Daoy (cell line): ENCODE results near the gene DNAJC17. TPM values are rescaled to one million over a fixed set of nuclear protein-coding genes. Genes with fewer than 3 reads are reported as not detected.
A peak's percentile ranks its signal among the peaks of the same experiment; 100 is the strongest.

Experiments
- DNase-seq: peaks from one replicate; pipeline ENCODE4 v3.0.0-alpha.2; 2015; ENCODE audit warnings: low read depth
- total RNA-seq: library from RNA; depleted of rRNA; stranded (reverse); fragments of >200 nt; shearing (Covaris generic); gene quantifications from 2 replicates; pipeline ENCODE4 v1.2.3, GENCODE V29; 2014; rRNA removed

DNAJC17 gene, protein sequence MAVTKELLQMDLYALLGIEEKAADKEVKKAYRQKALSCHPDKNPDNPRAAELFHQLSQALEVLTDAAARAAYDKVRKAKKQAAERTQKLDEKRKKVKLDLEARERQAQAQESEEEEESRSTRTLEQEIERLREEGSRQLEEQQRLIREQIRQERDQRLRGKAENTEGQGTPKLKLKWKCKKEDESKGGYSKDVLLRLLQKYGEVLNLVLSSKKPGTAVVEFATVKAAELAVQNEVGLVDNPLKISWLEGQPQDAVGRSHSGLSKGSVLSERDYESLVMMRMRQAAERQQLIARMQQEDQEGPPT
- 30.2 and 34.9 TPM in 2 replicates for total RNA-seq

GRCh38 chr15:40807028-40807887 lies at the start of gene DNAJC17, which contains the start of gene ZFYVE19:
TSS of gene DNAJC17 (minus strand) at chr15:40807473. CDS start at chr15:40807446, 27 bp downstream.
TSS of gene ZFYVE19 (plus strand) at chr15:40807089. CDS start at chr15:40807590, 501 bp downstream.
- DNase-seq, result peak; percentile 98

DNA sequence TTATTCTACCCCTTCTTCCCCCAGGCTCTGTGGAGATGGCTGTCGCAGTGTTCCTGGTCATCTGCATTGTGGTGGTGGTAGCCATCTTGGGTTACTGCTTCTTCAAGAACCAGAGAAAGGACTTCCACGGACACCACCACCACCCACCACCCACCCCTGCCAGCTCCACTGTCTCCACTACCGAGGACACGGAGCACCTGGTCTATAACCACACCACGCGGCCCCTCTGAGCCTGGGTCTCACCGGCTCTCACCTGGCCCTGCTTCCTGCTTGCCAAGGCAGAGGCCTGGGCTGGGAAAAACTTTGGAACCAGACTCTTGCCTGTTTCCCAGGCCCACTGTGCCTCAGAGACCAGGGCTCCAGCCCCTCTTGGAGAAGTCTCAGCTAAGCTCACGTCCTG lies 49.5 kb upstream of the DNAJC17 start:
- DNase-seq, result no peak

DNA sequence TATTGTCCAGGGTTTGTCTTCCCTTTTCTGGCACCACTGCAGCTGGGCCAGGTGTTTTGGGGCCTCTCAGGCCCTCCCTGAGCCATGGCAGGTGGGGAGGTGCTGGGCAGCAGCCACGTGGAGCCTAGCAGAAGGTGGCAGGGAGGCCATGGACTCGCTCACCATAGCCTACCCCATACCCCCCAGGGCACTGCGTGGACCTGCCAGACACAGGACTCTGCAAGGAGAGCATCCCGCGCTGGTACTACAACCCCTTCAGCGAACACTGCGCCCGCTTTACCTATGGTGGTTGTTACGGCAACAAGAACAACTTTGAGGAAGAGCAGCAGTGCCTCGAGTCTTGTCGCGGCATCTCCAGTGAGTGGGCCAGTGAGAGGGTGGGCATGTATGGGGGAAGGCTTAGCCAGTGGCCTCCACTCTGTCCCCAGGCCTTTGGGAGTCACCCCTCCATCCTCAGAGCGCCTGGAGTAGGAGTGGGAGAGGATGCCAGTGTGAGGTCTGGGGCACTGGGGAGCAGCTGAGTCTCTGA lies 48.5 kb upstream of the DNAJC17 start:
- no peak for DNase-seq

DNA sequence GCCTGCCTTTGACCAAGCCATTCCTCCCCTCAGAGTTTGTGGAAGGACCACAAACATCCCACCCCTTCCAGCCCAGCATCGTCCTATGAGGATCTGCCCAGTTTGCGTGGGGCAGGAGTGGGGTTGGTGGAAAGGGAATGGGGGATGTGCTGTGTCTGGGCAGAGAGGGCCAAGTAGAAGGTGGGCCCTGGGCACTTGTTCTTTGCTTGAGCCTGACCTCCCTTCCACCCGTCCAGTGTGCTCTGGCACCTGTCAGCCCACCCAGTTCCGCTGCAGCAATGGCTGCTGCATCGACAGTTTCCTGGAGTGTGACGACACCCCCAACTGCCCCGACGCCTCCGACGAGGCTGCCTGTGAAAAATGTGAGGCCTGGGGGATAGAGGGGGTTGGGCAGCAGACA lies 46.9 kb upstream of the DNAJC17 start:
- DNase-seq, result no peak

GRCh38 chr15:40853241-40853890 lies 46.1 kb upstream of the DNAJC17 start:
- DNase-seq, result no peak

DNA sequence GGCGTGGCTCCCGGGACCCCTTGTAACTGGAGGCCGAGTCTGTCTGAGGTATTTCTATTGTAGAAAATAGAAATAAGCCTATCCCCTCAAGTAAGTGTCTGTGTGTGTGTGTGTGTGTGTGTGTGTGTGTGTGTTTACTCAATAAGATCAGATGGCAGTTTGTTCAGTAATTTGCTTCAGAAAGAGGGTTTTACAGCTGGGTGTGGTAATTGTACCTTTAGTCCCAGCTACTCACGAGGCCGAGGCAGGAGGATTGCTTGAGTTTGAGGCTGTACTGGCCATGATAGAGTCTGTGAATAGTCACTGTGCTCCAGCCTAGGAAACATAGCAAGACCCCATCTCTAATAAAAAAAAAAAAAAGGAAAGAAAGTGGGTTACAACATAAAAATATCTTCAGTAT lies 45.3 kb upstream of the DNAJC17 start:
- no peak for DNase-seq

DNA sequence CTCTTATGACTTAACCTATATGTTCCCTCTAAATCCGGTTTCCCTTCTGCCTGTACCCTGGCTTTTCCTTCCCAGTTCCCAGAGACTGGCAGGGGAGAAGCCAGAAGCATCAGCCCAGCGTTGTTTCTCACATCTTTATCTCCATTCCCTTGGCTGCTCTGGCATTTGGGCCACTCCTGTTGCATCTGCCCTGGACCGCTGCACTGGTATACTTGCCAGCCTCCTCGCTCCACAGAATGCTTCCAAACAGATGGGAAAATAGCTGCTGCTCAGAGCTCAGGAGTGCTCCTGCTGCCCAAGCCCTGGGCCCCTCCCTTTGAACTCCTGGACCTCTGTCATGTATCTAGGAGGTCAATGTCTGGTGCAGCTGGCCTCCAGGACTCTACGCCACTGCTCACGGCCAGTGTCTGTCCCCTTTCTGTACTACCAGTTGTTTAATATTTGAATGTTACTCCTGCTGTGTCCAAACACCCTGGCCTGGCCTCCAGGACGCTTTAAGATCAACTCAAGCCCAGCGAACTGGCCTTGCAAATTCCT lies 43.4 kb upstream of the DNAJC17 start:
- DNase-seq, result no peak

GRCh38 chr15:40847223-40847961 lies 40.1 kb upstream of the DNAJC17 start:
- peak; percentile 58 for DNase-seq

DNA sequence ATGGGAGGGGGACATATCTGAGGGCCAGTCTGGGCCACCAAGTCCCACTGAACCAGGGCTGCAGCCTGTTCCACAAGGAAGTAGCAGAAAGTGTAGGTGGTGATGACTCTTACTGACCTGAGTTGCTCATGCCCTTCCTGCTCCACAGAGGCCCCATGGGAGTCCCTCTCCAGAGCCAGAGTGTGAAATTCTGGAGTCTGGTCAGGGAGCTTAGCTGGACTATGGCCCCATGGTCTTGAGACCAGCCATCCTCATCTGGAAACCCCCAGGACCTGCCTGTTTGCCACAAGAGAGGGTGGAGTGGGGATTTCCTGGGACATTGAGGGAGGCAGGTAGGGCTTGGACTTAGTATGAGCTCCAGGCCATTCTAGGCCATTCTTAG lies 39.6 kb upstream of the DNAJC17 start:
- no peak for DNase-seq

DNA sequence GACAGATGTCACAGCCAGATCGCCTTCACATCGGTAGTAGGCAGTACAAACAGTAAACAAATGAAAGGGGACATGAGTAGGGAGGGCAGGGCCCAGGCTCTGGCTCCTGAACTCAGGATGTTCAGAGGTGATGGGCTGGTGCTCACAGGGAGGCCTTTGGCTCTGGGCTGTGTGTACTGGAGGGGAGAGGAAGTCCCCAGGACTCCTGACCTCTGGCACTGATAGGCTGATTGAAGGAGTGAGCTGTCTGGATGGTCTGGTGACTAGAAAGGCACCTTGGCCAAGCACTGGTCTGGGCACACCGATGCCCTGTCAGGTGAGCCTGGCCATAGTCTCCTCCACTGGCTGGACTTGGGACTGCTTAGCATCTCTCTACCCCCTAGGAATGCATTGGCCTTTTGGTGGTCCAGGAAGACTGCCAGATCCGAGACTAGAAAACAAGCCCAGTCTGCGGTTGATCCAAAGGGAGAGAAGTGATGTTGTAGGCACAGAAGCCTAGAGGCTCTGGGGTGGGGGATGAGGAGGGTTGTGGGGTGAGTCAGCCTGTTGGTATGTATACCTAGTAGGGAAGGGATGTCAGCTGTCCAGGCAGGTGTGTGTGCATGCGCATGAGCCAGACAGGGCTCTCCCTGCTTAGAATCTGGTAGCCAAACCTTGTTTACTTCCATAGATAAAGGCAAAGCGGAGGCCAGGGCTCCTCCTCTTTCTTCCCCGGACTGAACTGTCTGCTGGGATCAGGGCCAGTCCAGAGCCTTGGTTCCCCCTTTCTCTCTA lies 38.4 kb upstream of the DNAJC17 start:
- peak; percentile 34 for DNase-seq

GRCh38 chr15:40845036-40845435 lies 37.8 kb upstream of the DNAJC17 start:
- no peak for DNase-seq

DNA sequence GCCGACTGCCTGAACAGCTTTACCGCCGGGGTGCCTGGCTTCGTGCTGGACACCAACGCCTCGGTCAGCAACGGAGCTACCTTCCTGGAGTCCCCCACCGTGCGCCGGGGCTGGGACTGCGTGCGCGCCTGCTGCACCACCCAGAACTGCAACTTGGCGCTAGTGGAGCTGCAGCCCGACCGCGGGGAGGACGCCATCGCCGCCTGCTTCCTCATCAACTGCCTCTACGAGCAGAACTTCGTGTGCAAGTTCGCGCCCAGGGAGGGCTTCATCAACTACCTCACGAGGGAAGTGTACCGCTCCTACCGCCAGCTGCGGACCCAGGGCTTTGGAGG lies 37.4 kb upstream of the DNAJC17 start:
- DNase-seq, result peak; percentile 20

DNA sequence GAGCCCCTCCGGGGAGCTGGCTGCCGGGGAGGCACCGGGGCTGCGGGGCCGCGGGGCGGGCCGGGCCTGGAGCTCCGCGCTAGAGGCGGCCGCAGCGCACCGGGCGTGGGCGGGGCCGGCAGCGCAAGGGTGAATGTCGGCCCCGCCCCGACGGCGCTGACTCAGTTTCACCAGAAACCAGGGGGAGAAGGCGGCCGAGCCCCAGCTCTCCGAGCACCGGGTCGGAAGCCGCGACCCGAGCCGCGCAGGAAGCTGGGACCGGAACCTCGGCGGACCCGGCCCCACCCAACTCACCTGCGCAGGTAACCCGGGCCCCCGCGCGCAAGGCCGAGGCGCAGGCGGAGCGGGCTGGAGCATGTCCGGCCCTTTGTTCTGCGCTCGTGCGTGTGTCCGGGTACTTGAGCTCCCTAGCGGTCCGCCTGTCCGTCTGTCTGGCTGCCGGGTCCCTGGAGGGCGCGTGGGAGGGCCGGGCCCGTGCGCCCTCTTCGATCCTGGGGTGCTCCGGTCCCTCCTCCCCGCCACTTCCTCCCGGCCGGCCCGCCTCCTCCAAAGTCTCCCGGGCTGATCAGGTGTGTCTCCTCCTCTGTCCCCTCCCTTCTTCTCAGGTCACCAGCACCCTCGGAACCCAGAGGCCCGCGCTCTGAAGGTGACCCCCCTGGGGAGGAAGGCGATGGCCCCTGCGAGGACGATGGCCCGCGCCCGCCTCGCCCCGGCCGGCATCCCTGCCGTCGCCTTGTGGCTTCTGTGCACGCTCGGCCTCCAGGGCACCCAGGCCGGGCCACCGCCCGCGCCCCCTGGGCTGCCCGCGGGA lies 36.8 kb upstream of the DNAJC17 start, which contains the start of gene SPINT1:
Gene SPINT1, plus strand, starts transcription at position 164 of the 811 bp plus-strand sequence. Its CDS starts 507 bp downstream, at position 671.
- DNase-seq, result no peak

GRCh38 chr15:40843261-40843884 lies 36.1 kb upstream of the DNAJC17 start:
- DNase-seq, result no peak

DNA sequence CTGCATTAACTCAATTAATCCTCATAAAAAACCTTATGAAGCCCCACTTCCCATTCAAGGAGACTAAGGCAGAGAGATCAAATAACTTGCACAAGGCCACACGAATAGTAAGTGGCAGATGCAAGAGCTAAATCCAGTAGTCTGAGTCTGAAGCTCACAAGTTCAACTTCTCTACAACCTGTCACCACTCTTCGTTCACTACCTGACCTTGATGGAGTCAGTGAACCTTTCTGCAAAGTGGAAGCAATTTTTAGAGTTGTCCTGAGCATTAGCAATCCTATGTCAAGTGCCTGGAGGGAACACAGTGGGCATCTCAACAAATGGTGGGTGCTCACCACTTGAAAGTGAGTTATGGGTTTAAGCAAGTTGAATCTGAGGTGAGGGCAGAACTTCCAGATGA lies 34.5 kb upstream of the DNAJC17 start:
- DNase-seq, result no peak

- no peak for DNase-seq
These were observed 31.5 kb upstream of the DNAJC17 start for GRCh38 chr15:40838756-40839155.

DNA sequence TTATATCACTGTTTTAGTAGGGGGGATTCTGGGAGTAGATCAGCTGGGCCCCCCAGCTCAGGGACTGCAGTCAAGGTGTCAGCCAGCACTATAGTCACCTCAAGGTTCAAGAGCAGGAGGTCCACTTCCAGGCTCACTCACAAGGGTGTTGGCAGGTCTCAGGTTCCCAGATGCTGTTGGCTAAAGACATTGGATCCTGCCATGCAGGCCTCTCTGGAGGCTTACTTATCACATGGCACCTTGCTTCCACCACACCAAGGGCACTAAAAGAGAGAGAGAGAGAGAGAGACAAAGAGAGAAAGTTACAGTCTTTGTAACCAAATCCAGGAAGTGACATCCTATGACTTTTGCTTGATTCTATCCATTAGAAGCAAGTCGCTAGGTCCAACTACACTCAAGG lies 28.7 kb upstream of the DNAJC17 start:
- no peak for DNase-seq

GRCh38 chr15:40832903-40833302 lies 25.6 kb upstream of the DNAJC17 start:
- DNase-seq, result no peak

DNA sequence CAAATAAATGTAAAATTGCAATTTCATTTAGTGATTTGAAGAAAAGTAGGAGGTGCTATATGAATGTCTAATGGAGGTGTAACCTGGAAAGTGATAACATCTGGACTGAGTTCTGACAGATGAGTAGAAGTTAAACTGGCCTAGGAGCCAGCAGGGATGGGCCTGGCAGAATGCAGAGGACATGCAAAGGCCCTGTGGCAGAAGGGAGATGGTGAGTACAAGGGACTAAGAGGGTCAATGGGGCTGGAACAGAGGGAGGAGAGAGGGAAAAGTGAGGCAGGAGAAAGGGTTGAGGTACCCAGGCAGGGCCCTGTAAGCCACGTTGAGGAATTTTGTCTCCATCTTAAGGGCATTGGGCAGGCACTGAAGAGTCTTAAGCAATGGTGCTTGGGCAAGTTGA lies 24.6 kb upstream of the DNAJC17 start:
- no peak for DNase-seq
